IPS-18c (cell line): Measurements from ENCODE around the gene NDEL1.

Experiments used
- H3K4me3 ChIP-seq: 2 replicates; pipeline ENCODE4 v1.7.0; 2013; ENCODE audit warnings: low read depth, mild to moderate bottlenecking, low read length, moderate library complexity; ENCODE audit not compliant: insufficient read depth
- H3K9me3 ChIP-seq: one replicate; pipeline ENCODE4 v1.6.1; 2013; ENCODE audit warnings: mild to moderate bottlenecking, low read length, moderate library complexity; ENCODE audit not compliant: control insufficient read depth, insufficient read depth

Gene NDEL1

GRCh38 chr17:8441690-8442089, 6.0 kb downstream of the NDEL1 start:
- Histone ChIP-seq H3K9me3 (no peaks in the 10 kb centered on the region), H3K4me3 (no peak overlapping the region)

DNA sequence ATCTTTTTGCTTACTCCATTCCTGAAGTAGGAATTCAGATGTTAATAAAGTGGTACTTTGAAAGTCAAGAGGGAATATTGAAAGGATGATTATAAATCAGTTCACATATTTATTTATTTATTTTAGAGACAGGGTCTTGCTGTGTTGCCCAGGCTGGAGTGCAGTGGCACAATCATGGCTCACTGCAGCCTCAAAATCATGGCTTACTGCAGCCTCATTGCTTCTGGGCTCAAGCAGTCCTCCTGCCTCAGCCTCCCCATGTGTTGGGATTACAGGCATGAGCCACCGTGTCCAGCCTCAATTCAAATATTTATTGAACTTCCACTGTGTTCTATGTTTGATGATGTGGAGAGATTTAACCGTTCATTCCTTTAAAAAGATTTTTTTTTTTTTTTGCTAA, 6.6 kb downstream of the NDEL1 start:
- H3K9me3 ChIP-seq: no peaks in the 10 kb centered on the region
- no peak overlapping the region for H3K4me3 ChIP-seq

DNA sequence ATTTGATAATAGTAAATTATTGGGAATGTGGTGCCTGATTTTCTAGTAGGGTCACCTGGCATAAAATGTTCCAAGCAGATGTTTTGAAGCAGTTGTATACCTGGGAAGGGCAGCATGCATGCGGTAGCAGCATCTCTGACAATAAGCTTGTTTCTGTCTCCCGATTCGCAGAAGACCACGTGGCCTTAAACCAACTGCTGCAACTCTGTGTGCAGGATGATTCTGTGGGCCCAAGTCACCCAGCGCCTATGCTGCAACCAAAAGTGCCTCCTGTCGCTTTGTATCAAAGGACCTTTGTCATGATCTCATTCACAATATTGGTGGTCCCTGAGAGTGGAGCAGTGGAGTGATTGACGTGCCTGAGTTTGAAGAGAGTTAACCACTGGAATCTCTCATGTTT, 8.1 kb downstream of the NDEL1 start:
- Histone ChIP-seq H3K9me3 (no peaks in the 10 kb centered on the region), H3K4me3 (no peak overlapping the region)

GRCh38 chr17:8444494-8444893, 8.8 kb downstream of the NDEL1 start:
- Histone ChIP-seq H3K9me3 (no peaks in the 10 kb centered on the region), H3K4me3 (no peak overlapping the region)

- Histone ChIP-seq H3K4me3 (no peak overlapping the region), H3K9me3 (no peaks in the 10 kb centered on the region)
Observed at GRCh38 chr17:8445536-8445935, 9.9 kb downstream of the NDEL1 start.

DNA sequence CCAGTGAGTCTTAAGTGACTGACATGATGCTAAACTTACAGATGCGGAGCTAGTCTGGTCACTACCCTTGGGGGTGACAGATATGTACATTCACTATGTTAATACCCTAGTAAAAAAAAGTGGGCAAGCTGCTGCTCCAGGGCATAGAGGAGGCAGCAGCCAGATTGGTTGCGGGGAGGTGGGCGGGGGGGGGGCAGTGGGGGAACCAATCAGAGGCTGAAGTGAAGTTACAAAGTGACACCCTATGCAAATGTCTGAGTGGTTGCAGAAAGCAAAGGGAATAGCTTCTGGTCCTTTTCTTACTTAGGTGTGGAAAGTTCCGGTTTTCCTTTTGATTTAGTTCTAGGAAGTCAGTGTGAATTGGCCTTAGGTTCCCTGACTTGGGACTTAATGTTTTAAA, 12.1 kb downstream of the NDEL1 start:
- Histone ChIP-seq H3K4me3 (no peak overlapping the region), H3K9me3 (no peaks in the 10 kb centered on the region)

DNA sequence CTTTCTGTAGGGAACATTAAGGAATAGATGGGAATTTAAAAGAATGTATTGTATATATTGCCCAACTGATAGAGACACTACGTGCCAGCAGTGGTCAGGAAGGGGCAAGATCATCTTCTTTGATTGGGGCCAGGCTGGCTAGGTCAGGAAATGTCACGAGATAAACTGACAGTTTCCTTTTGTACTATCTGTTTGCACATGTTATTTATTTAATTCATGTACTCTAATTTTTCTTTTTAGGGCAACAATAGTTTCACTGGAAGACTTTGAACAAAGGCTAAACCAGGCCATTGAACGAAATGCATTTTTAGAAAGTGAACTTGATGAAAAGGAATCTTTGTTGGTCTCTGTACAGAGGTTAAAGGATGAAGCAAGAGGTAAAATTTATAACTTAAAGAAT, 12.6 kb downstream of the NDEL1 start:
- H3K4me3 ChIP-seq: no peak overlapping the region
- H3K9me3 ChIP-seq: no peaks in the 10 kb centered on the region

DNA sequence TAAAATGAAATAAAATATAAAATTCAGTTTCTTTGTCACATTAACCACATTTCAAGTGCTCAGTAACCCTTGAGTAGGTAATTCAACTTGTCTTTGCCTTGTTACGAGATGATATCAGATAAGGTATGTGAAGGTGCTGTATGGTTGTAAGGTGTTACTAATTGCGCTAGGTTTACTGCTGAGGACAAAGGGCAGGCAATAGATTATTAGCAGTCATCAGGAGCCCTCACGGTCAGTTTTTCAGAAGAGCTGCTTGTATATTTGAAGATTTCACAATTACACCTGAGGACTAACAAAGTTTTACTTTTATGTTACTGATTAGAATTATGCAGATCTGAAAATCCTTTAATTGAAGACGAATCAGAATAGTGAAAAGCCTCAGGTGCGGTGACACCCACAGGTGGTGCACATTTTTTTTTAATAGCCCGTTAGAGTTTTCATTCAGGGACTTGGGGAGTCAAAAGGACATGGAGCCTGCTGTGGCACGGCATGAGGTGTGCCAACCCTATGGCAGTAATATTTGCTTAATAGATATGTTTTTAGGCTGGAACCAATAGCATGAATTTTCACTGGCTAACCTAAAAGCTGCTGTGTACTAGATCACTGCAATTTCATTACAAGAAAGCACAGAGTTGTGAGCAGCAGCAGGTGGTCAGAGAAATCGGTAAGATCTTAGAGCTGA, 16.4 kb downstream of the NDEL1 start:
- H3K9me3 ChIP-seq: no peaks in the 10 kb centered on the region
- H3K4me3 ChIP-seq: no peak overlapping the region

GRCh38 chr17:8453326-8453725, 17.6 kb downstream of the NDEL1 start:
- H3K4me3 ChIP-seq: no peak overlapping the region
- H3K9me3 ChIP-seq: no peaks in the 10 kb centered on the region

DNA sequence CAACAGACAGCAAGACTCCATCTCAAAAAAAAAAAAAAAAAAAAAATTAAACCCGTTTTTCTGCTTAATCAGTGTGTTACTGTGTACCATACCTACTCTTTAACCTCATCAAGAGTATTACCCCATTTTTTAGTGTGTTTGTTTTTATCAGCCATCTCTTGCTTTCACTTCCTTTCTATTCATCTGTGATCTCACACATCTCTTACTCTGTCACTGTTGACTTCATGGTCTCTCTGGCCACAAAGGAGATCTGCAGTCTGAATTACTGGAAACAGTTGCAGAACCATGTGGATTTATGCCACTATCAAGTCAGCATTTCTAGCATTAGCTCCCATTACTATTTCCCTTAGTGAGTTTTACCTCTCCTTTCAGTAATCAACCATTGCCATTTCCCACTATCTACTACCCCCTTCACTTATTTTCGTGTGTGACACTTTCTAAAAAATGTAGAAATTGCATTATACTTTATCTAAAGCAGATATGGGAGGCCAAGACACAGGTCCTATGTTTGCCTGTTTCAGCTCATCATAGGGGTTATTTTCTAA, 20.1 kb downstream of the NDEL1 start:
- Histone ChIP-seq H3K4me3 (no peak overlapping the region), H3K9me3 (no peaks in the 10 kb centered on the region)

GRCh38 chr17:8458128-8458527, 22.4 kb downstream of the NDEL1 start:
- no peaks in the 10 kb centered on the region for H3K9me3 ChIP-seq
- H3K4me3 ChIP-seq: no peak overlapping the region

- H3K4me3 ChIP-seq: no peak overlapping the region
- H3K9me3 ChIP-seq: no peaks in the 10 kb centered on the region
Observed at GRCh38 chr17:8459107-8459506, 23.4 kb downstream of the NDEL1 start.

GRCh38 chr17:8459831-8460230, 24.1 kb downstream of the NDEL1 start:
- no peaks in the 10 kb centered on the region for H3K9me3 ChIP-seq
- H3K4me3 ChIP-seq: no peak overlapping the region

- H3K9me3 ChIP-seq: no peaks in the 10 kb centered on the region
- H3K4me3 ChIP-seq: no peak overlapping the region
Observed at GRCh38 chr17:8462564-8462963, 26.9 kb downstream of the NDEL1 start.

- no peaks in the 10 kb centered on the region for H3K9me3 ChIP-seq
- H3K4me3 ChIP-seq: no peak overlapping the region
Observed at GRCh38 chr17:8463099-8463498, 27.4 kb downstream of the NDEL1 start.

GRCh38 chr17:8464941-8465340, 29.3 kb downstream of the NDEL1 start:
- no peak overlapping the region for H3K4me3 ChIP-seq
- H3K9me3 ChIP-seq: no peaks in the 10 kb centered on the region

DNA sequence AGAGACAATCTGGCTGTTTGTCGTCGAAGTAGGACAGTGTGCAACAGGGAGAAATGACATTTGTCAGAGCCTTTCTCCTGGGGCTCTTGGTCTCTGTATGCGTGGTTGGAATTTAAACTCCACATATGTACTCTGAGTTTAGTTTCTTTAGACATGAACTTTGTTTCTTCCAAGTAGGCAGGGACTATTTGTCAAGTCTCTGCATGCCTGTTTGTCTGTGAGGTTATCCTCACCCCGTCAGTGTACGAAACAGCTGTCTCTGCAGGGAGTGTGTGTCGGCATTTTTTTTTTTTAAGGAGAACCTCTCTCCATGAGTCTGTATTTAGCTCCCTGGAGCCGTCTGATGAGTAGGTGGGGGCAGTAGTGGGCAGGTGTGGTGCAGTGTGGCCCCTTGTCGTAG, 29.7 kb downstream of the NDEL1 start:
- no peaks in the 10 kb centered on the region for H3K9me3 ChIP-seq
- H3K4me3 ChIP-seq: no peak overlapping the region; the same call in 1 of the 2 replicates

GRCh38 chr17:8465759-8466158, 30.1 kb downstream of the NDEL1 start:
- Histone ChIP-seq H3K4me3 (no peak overlapping the region; the same call in 1 of the 2 replicates), H3K9me3 (no peaks in the 10 kb centered on the region)

DNA sequence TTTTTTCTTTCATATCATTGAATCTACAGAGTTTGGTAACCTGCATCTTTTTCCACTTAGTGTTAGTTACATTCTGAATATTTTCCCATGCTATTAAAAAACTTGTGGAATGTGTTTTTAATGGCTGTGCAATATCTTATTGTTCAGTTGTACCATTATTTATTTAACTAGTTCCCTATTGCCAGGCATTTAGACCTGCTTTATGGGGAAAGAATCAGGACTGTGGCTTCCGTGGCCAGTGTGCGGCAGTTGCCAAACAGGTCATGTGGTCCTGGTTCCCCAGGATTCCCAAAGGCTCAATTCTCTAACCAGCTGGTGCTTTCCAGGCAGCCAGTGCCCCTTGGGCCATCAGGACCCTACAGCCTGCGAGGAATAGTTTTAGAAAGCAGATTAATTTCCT, 30.8 kb downstream of the NDEL1 start:
- Histone ChIP-seq H3K4me3 (no peak overlapping the region), H3K9me3 (no peaks in the 10 kb centered on the region)
